Measurements from ENCODE around the gene APOB.

GRCh38 chr2:21070341-21071257 lies 26.7 kb upstream of the APOB start:
- TF ChIP-seq CTCF (IDR thresholded peaks at IDR 0.05 in 4 of 5, conservative IDR thresholded peaks at IDR 0.05 in 1 of 5) (no peak), POLR2A (IDR thresholded peaks at IDR 0.05) (no peak)

All from gastrocnemius medialis (tissue), 4 donors.